ENCODE measurements around the gene KRTAP12-3.
"Not testable (repeated sequence)": the region's sequence is repeated elsewhere in the genome, so short reads cannot be mapped to it uniquely, and the experiment has no call there.

The KRTAP12-3 gene

GRCh38 chr21:44687671-44688070 lies 29.9 kb downstream of the KRTAP12-3 start:
- TF ChIP-seq, protein P1, sequence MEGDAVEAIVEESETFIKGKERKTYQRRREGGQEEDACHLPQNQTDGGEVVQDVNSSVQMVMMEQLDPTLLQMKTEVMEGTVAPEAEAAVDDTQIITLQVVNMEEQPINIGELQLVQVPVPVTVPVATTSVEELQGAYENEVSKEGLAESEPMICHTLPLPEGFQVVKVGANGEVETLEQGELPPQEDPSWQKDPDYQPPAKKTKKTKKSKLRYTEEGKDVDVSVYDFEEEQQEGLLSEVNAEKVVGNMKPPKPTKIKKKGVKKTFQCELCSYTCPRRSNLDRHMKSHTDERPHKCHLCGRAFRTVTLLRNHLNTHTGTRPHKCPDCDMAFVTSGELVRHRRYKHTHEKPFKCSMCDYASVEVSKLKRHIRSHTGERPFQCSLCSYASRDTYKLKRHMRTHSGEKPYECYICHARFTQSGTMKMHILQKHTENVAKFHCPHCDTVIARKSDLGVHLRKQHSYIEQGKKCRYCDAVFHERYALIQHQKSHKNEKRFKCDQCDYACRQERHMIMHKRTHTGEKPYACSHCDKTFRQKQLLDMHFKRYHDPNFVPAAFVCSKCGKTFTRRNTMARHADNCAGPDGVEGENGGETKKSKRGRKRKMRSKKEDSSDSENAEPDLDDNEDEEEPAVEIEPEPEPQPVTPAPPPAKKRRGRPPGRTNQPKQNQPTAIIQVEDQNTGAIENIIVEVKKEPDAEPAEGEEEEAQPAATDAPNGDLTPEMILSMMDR (IDR thresholded peaks at IDR 0.05; ENCODE audit: low read length, missing control alignments): no peak
- H3K4me3 ChIP-seq (replicated peaks; ENCODE audit: low read depth, low read length): no peak overlapping the region
- DNase-seq (ENCODE audit: low read depth): no peak

GRCh38 chr21:44689740-44690139 lies 32.0 kb downstream of the KRTAP12-3 start:
- not testable (repeated sequence) for DNase-seq (ENCODE audit: low read depth); H3K4me3 ChIP-seq (replicated peaks; ENCODE audit: low read depth, low read length)

GRCh38 chr21:44691686-44692085 lies 34.0 kb downstream of the KRTAP12-3 start:
- H3K4me3 ChIP-seq (replicated peaks; ENCODE audit: low read depth, low read length): no peak overlapping the region
- TF ChIP-seq, protein P1 (IDR thresholded peaks at IDR 0.05; ENCODE audit: low read length, missing control alignments): no peak
- no peak for DNase-seq (ENCODE audit: low read depth)

DNA sequence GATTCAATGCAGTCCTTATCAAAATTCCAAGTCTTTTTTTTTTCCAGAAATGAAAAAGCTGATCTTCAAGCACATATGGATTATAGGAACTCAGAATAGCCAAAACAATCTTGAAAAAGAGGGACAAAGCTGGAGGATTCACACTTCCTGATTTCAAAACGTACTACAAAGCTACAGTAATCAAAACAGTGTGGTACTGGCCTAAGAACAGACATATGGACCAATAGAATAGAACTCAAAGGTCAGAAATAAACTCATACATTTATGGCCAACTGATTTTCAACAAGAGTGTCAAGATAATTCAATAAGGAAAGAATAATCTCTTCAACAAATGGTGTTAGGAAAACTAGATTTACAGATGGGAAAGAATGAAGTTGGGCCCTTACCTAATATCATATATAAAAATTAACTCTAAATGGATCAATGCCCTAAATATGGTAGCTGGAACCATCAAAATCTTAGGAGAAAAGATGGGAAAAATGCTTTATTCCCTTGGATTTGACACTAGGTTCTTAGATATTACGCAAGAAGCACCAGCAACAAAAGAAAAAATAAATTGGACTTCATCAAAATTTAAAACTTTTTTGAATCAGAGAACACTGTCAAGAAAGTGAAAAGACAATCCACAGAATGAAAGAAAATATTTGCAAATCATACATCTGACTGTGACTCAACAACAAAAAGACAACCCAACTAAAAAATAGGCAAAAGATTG lies 35.2 kb downstream of the KRTAP12-3 start:
- no peak overlapping the region for H3K4me3 ChIP-seq (replicated peaks; ENCODE audit: low read depth, low read length)
- no peak for DNase-seq (ENCODE audit: low read depth)
- TF ChIP-seq, protein P1 (IDR thresholded peaks at IDR 0.05; ENCODE audit: low read length, missing control alignments): no peak

- no peak for DNase-seq (ENCODE audit: low read depth)
- H3K4me3 ChIP-seq (replicated peaks; ENCODE audit: low read depth, low read length): no peak overlapping the region
- TF ChIP-seq, protein P1 (IDR thresholded peaks at IDR 0.05; ENCODE audit: low read length, missing control alignments): no peak
Observed at GRCh38 chr21:44694776-44695175, 37.0 kb downstream of the KRTAP12-3 start.

DNA sequence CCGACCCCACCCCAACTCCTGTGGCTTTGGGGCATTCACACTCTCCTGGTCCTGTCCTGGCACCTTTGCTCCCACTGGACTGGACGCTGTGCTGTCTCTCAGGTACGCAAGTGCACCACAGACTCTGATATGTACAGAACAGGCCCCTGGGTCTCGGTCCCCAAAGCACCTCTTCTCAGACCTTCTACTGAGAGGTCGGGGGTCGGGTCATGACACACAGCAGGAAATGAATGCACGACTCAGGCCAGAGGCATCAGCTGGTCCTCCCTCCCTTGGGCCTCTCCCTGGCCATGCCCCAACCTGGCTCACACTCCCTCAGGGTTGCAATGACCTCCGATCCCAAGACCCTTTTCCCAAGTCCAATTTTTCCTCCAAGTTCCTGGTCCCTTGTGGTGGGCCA lies 37.5 kb downstream of the KRTAP12-3 start:
- H3K4me3 ChIP-seq (replicated peaks; ENCODE audit: low read depth, low read length): no peak overlapping the region
- TF ChIP-seq, protein P1 (IDR thresholded peaks at IDR 0.05; ENCODE audit: low read length, missing control alignments): no peak
- no peak for DNase-seq (ENCODE audit: low read depth)

GRCh38 chr21:44695641-44696040 lies 37.9 kb downstream of the KRTAP12-3 start:
- H3K4me3 ChIP-seq (replicated peaks; ENCODE audit: low read depth, low read length): no peak overlapping the region
- TF ChIP-seq, protein P1 (IDR thresholded peaks at IDR 0.05; ENCODE audit: low read length, missing control alignments): no peak
- no peak for DNase-seq (ENCODE audit: low read depth)
